A673 (cell line): ENCODE results near the gene IL15. TPM values are rescaled to one million over a fixed set of nuclear protein-coding genes. Genes with fewer than 3 reads are reported as not detected.
"Not testable (repeated sequence)": the region's sequence is repeated elsewhere in the genome, so short reads cannot be mapped to it uniquely, and the experiment has no call there.

ENCODE experiments used
- BruUV-seq: library from RNA; stranded (reverse); fragments of 400-500 nt; replicated peaks from 2 replicates; lab custom pipeline; 2021; lab: Mats Ljungman, UMichigan
- CTCF ChIA-PET: fragments of 300-600 bp; sonication (Branson Sonifier 250); formaldehyde crosslinking; loops from one replicate; lab custom pipeline; 2022; ENCODE audit warnings: antibody characterized with exemption; lab: Charles Lee
- POLR2A ChIA-PET: fragments of 300-600 bp; sonication (Branson Sonifier 250); formaldehyde crosslinking; loops from one replicate; lab custom pipeline; 2022; ENCODE audit warnings: antibody characterized with exemption; ENCODE audit not compliant: low non-redundant PET; lab: Charles Lee
- DNase-seq: peaks from one replicate; pipeline ENCODE4 v3.0.0-alpha.2; 2015; ENCODE audit warnings: low spot score
- H3K27ac ChIP-seq: fragments of 200-600 bp; sonication (generic); 2 replicates; pipeline ENCODE4 v1.5.1; 2016; ENCODE audit warnings: mixed run types, low read depth, mild to moderate bottlenecking, mixed read lengths, antibody characterized with exemption, low read length; ENCODE audit not compliant: poor library complexity, severe bottlenecking
- H3K27me3 ChIP-seq: fragments of 200-600 bp; sonication (generic); replicated peaks from 2 replicates; pipeline ENCODE4 v1.6.1; 2017; ENCODE audit warnings: mixed run types, low read depth, mild to moderate bottlenecking, mixed read lengths, antibody characterized with exemption, low read length; ENCODE audit not compliant: insufficient read depth, poor library complexity
- H3K36me3 ChIP-seq: fragments of 200-600 bp; sonication (generic); 2 replicates; pipeline ENCODE4 v1.6.1; 2016; ENCODE audit warnings: mixed run types, mild to moderate bottlenecking, mixed read lengths, antibody characterized with exemption, low read length; ENCODE audit not compliant: insufficient read depth, poor library complexity, severe bottlenecking
- H3K4me1 ChIP-seq: fragments of 200-600 bp; sonication (generic); 2 replicates; pipeline ENCODE4 v1.6.1; 2017; ENCODE audit warnings: mixed run types, mild to moderate bottlenecking, mixed read lengths, antibody characterized with exemption, low read length; ENCODE audit not compliant: insufficient read depth, poor library complexity, severe bottlenecking
- H3K4me3 ChIP-seq: fragments of 200-600 bp; sonication (generic); 2 replicates; pipeline ENCODE4 v1.5.1; 2016; ENCODE audit warnings: low read depth, mixed run types, mild to moderate bottlenecking, mixed read lengths, low read length; ENCODE audit not compliant: poor library complexity, severe bottlenecking
- H3K9me3 ChIP-seq: fragments of 200-600 bp; sonication (generic); 2 replicates; pipeline ENCODE4 v1.6.1; 2016; ENCODE audit warnings: mixed run types, low read depth, mild to moderate bottlenecking, mixed read lengths, antibody characterized with exemption, low read length; ENCODE audit not compliant: poor library complexity, severe bottlenecking
- CTCF ChIP-seq: fragments of 300-800, 200-600 bp; sonication (generic); conservative IDR thresholded peaks from 2 replicates; pipeline ENCODE4 v1.5.1; 2017; ENCODE audit warnings: low read depth, mild to moderate bottlenecking, antibody characterized with exemption, low read length, moderate library complexity, mixed read lengths
- EZH2 ChIP-seq: fragments of 200-600 bp; sonication (generic); IDR thresholded peaks from 2 replicates; pipeline ENCODE4 v1.6.1; 2017; ENCODE audit warnings: borderline replicate concordance, low read depth, mild to moderate bottlenecking, mixed read lengths, antibody characterized with exemption, low read length; ENCODE audit not compliant: poor library complexity, severe bottlenecking
- intact Hi-C: fragments of 100-400 bp; cut with micrococcal nuclease; formaldehyde crosslinking; loops from one replicate; pipeline ENCODE4 v1.10.0; 2022; ENCODE audit not compliant: unreplicated experiment
- total RNA-seq: library from RNA; stranded (reverse); gene quantifications from 2 replicates; pipeline ENCODE4 v1.2.3, GENCODE V29; 2021

Gene IL15
- total RNA-seq, 1 experiment from 2014 or later, result 0.21 TPM

- Histone ChIP-seq H3K36me3 (no peaks in the 10 kb centered on the region), H3K4me3 (no peak overlapping the region), H3K27ac (no peak overlapping the region), H3K27me3 (no peaks in the 10 kb centered on the region), H3K4me1 (no peaks in the 10 kb centered on the region), H3K9me3 (no peaks in the 10 kb centered on the region)
- no peak for DNase-seq
- no TSS peak for BruUV-seq
- intact Hi-C loops, result no loop called here
- CTCF ChIA-PET, result no interaction called here
- POLR2A ChIA-PET, result no interaction called here
- TF ChIP-seq CTCF (no peak), EZH2 (no peak)
These were observed 103.3 kb downstream of the IL15 start for GRCh38 chr4:141739636-141740035.

GRCh38 chr4:141746026-141746425, 109.6 kb downstream of the IL15 start:
- no peak for DNase-seq
- BruUV-seq, result no TSS peak
- CTCF ChIA-PET, result no interaction called here

GRCh38 chr4:141751806-141752205, 115.4 kb downstream of the IL15 start:
- DNase-seq, H3K36me3 ChIP-seq, CTCF ChIA-PET, H3K27ac ChIP-seq, intact Hi-C loops, H3K4me1 ChIP-seq, POLR2A ChIA-PET, BruUV-seq, H3K27me3 ChIP-seq, H3K4me3 ChIP-seq, H3K9me3 ChIP-seq: not testable (repeated sequence)

More at GRCh38 chr4:141746026-141746425, 109.6 kb downstream of the IL15 start:
- POLR2A ChIA-PET, result no interaction called here
- H3K27ac ChIP-seq, result no peak overlapping the region
- H3K4me3 ChIP-seq, result no peak overlapping the region
- H3K36me3 ChIP-seq, result no peaks in the 10 kb centered on the region
- no peaks in the 10 kb centered on the region for H3K4me1 ChIP-seq
- intact Hi-C loops, result no loop called here
- no peaks in the 10 kb centered on the region for H3K27me3 ChIP-seq
- no peaks in the 10 kb centered on the region for H3K9me3 ChIP-seq
- TF ChIP-seq EZH2, result no peak
- TF ChIP-seq CTCF, result no peak

GRCh38 chr4:141757287-141757686, 120.9 kb downstream of the IL15 start:
- POLR2A ChIA-PET, result no interaction called here
- no peaks in the 10 kb centered on the region for H3K27me3 ChIP-seq
- no peak overlapping the region for H3K4me3 ChIP-seq
- no TSS peak for BruUV-seq
- intact Hi-C loops, result no loop called here
- H3K4me1 ChIP-seq, result no peaks in the 10 kb centered on the region
- no peaks in the 10 kb centered on the region for H3K36me3 ChIP-seq
- H3K27ac ChIP-seq, result no peak overlapping the region
- no peak for DNase-seq
- TF ChIP-seq CTCF (no peak), EZH2 (no peak)
- CTCF ChIA-PET, result no interaction called here
- H3K9me3 ChIP-seq, result no peaks in the 10 kb centered on the region
